Keratinocyte (primary cell): ENCODE data around the gene ETV7. TPM values are rescaled to one million over a fixed set of nuclear protein-coding genes. Genes with fewer than 3 reads are reported as not detected.

Experiments used
- DNase-seq: peaks from one replicate; pipeline ENCODE4 v3.0.0-alpha.2; 2011; ENCODE audit warnings: low read depth, missing footprints, low spot score
- FAIRE-seq: peaks from 2 replicates; lab custom pipeline; 2011; peaks lifted over from hg19 to GRCh38; lab: Jason Lieb, UNC
- H2AFZ ChIP-seq: 2 replicates; pipeline ENCODE4 v1.6.0; 2012; ENCODE audit warnings: low read length, control low read depth, inconsistent platforms; ENCODE audit not compliant: control insufficient read depth
- H3K27ac ChIP-seq: 2 replicates; pipeline ENCODE4 v1.5.1; 2011; ENCODE audit warnings: low read length; ENCODE audit not compliant: control insufficient read depth, insufficient read depth
- H3K27me3 ChIP-seq: 3 replicates; pipeline ENCODE4 v1.6.0; 2011; ENCODE audit warnings: low read length; ENCODE audit not compliant: control insufficient read depth, insufficient read depth; ENCODE audit errors: extremely low read depth
- H3K36me3 ChIP-seq, 2 experiments: 2 replicates in 1 of 2; 3 replicates in 1 of 2; pipeline ENCODE4 v1.5.1; 2011; ENCODE audit warnings: low read length in 2 of 2, mild to moderate bottlenecking in 1 of 2; ENCODE audit not compliant: control insufficient read depth in 2 of 2, insufficient read depth in 2 of 2; ENCODE audit errors: extremely low read depth in 1 of 2
- H3K4me1 ChIP-seq: 3 replicates; pipeline ENCODE4 v1.5.1; 2011; ENCODE audit warnings: low read length; ENCODE audit not compliant: control insufficient read depth, insufficient read depth; ENCODE audit errors: extremely low read depth
- H3K4me2 ChIP-seq: 3 replicates; pipeline ENCODE4 v1.6.0; 2011; ENCODE audit warnings: low read depth, low read length; ENCODE audit not compliant: control insufficient read depth, insufficient read depth; ENCODE audit errors: extremely low read depth
- H3K4me3 ChIP-seq, 3 experiments: fragments of 200-600 bp in 1 of 3; sonication (generic) in 1 of 3; 2 replicates in 2 of 3; 3 replicates in 1 of 3; pipeline ENCODE4 v1.5.1; 2011 to 2016; ENCODE audit warnings: low read length in 3 of 3, mild to moderate bottlenecking in 3 of 3, control low read depth in 2 of 3, inconsistent platforms in 1 of 3, low read depth in 1 of 3, mixed read lengths in 1 of 3, mixed run types in 1 of 3, moderate library complexity in 1 of 3; ENCODE audit not compliant: control insufficient read depth in 2 of 3, insufficient read depth in 2 of 3; ENCODE audit errors: extremely low read depth in 1 of 3
- H3K79me2 ChIP-seq: 2 replicates; pipeline ENCODE4 v1.6.0; 2012; ENCODE audit warnings: low read length; ENCODE audit not compliant: control insufficient read depth, insufficient read depth
- H3K9ac ChIP-seq: 3 replicates; pipeline ENCODE4 v1.6.0; 2011; ENCODE audit warnings: low read length; ENCODE audit not compliant: control insufficient read depth, insufficient read depth; ENCODE audit errors: extremely low read depth
- H3K9me1 ChIP-seq: 3 replicates; pipeline ENCODE4 v1.6.0; 2011; ENCODE audit warnings: low read length; ENCODE audit not compliant: control insufficient read depth, insufficient read depth; ENCODE audit errors: extremely low read depth
- H3K9me3 ChIP-seq: 2 replicates; pipeline ENCODE4 v1.5.1; 2012; ENCODE audit warnings: low read depth, low read length; ENCODE audit not compliant: control insufficient read depth
- H4K20me1 ChIP-seq: 3 replicates; pipeline ENCODE4 v1.6.0; 2011; ENCODE audit warnings: low read length; ENCODE audit not compliant: control insufficient read depth, insufficient read depth; ENCODE audit errors: extremely low read depth
- CTCF ChIP-seq, 3 experiments: IDR thresholded peaks in 1 of 3; conservative IDR thresholded peaks in 1 of 3; optimal IDR thresholded peaks in 1 of 3; 2 replicates in 2 of 3; 3 replicates in 1 of 3; pipeline versions ENCODE3 to v1.5.1; 2011; ENCODE audit warnings: low read length in 3 of 3, mild to moderate bottlenecking in 3 of 3, moderate library complexity in 2 of 3, control low read depth in 1 of 3, inconsistent platforms in 1 of 3; ENCODE audit not compliant: insufficient read depth in 2 of 3; ENCODE audit errors: extremely low read depth in 1 of 3
- EZH2 ChIP-seq: IDR thresholded peaks from one replicate; pipeline ENCODE4 v1.6.1; 2012; ENCODE audit warnings: inconsistent platforms, mild to moderate bottlenecking, low read length, moderate library complexity
- dilution Hi-C: fragments of 300-500 bp; cut with MboI; formaldehyde crosslinking; loops from one replicate; pipeline ENCODE4 v1.7.0; 2020; ENCODE audit warnings: low sequenced_read_pairs; ENCODE audit not compliant: extremely low pct_ligation_motif_present
- polyA plus RNA-seq, 5 experiments: library from polyadenylated mRNA; depleted of rRNA in 3 of 5; stranded (reverse) in 3 of 5; stranded (forward) in 1 of 5; unstranded in 1 of 5; fragments of >200 nt; gene quantifications; 1 replicate in 1 of 5; 2 replicates in 3 of 5; 3 replicates in 1 of 5; pipeline versions ENCODE4 v1.2.1 to v1.2.3, GENCODE V29; 2011 to 2012; ENCODE audit warnings: missing spikeins in 2 of 5, low read depth in 1 of 5, low replicate concordance in 1 of 5

ETV7 gene
- polyA plus RNA-seq, 1 donor (not counting 4 experiments of a cell fraction or from before 2014, with no cell fraction given) = 0.22 TPM

- Histone ChIP-seq H3K27ac (no peak overlapping the region), H3K27me3 (peaks cover 8% of the 10 kb centered on the region), H3K9me1 (no peaks in the 10 kb centered on the region), H4K20me1 (no peaks in the 10 kb centered on the region), H3K4me3 (no peak overlapping the region), H2AFZ (no peak overlapping the region), H3K9me3 (no peaks in the 10 kb centered on the region), H3K9ac (no peak overlapping the region), H3K4me1 (peaks cover 8% of the 10 kb centered on the region), H3K4me2 (no peak overlapping the region), H3K79me2 (no peaks in the 10 kb centered on the region), H3K36me3 (no peaks in the 10 kb centered on the region)
- FAIRE-seq (no peak), DNase-seq (no peak)
- TF ChIP-seq CTCF (optimal IDR thresholded peaks at IDR 0.05 in 1 of 3, IDR thresholded peaks at IDR 0.05 in 1 of 3, conservative IDR thresholded peaks at IDR 0.05 in 1 of 3; ENCODE audit: extremely low read depth in 1 of 3, insufficient read depth in 2 of 3, low read length in 3 of 3) = no peak
- no peak for TF ChIP-seq EZH2
- dilution Hi-C loops = no loop called here
Observed at GRCh38 chr6:36376742-36377141, 10.7 kb downstream of the ETV7 start.

- no peaks in the 10 kb centered on the region for H4K20me1 ChIP-seq
- H3K9me1 ChIP-seq = no peaks in the 10 kb centered on the region
- no peak overlapping the region for H3K4me3 ChIP-seq
- H3K4me2 ChIP-seq = no peak overlapping the region
- TF ChIP-seq CTCF (optimal IDR thresholded peaks at IDR 0.05 in 1 of 3, IDR thresholded peaks at IDR 0.05 in 1 of 3, conservative IDR thresholded peaks at IDR 0.05 in 1 of 3; ENCODE audit: extremely low read depth in 1 of 3, insufficient read depth in 2 of 3, low read length in 3 of 3) (no peak), EZH2 (no peak)
- H3K36me3 ChIP-seq = no peaks in the 10 kb centered on the region
- H3K9me3 ChIP-seq = no peaks in the 10 kb centered on the region
- no peak overlapping the region for H2AFZ ChIP-seq
- H3K79me2 ChIP-seq = no peaks in the 10 kb centered on the region
- no peak overlapping the region for H3K27ac ChIP-seq
- FAIRE-seq = no peak
- dilution Hi-C loops = no loop called here
- H3K27me3 ChIP-seq = peaks cover 8% of the 10 kb centered on the region
- H3K4me1 ChIP-seq = peaks cover 8% of the 10 kb centered on the region
- H3K9ac ChIP-seq = no peak overlapping the region
- DNase-seq = no peak
Observed at GRCh38 chr6:36376183-36376582, 11.3 kb downstream of the ETV7 start.
